Stimulated activated CD8-positive, alpha-beta memory T cell treated with anti-CD3 and anti-CD28 coated beads, Interleukin-12 subunit alpha, Interleukin-12 subunit beta, amount 100 ng/mL, for 24 hours (primary cell): ENCODE data around the gene CHRM3.

Experiments used
- DNase-seq: peaks from one replicate; pipeline ENCODE4 v3.0.0-alpha.2; 2020; ENCODE audit errors: extremely low read depth

CHRM3 gene

DNA sequence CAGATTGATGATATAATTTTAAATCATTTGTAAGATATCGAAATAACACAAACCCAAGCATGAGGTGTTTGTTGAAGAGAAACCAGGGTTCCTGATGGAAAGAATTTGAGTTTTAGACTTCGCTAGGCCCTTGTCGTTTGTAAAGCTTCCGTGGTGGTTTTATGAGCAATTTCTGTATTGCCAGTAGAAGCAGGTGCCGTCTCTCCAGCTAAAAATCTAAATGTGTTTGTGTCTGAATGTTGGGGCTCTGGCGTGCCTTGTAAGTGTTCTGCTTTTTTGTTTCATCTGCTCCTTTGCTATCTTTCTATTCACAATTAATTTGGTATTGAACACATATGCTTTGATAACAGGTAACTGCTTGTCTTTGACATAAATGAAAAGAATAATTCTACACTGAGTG lies 27.5 kb downstream of the CHRM3 start:
- no peak for DNase-seq

DNA sequence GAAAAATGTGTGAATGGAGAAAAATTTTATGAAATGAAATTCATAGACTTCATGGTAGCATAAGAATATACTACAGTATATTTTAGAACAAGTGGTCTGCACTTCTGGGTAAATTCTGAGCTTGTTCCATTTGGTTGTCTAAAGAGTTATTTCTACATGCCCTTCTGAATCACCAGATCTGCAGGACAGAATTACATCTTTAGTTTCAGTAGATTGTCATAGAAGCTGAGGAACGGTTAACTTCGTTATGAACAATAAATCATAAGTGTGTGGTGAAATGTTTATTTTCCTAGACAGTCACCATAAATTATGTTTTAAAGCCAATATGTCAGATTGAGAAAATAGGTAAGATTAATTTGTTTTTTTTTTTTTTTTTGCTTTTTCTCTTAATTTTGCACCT lies 30.9 kb downstream of the CHRM3 start:
- no peak for DNase-seq

DNA sequence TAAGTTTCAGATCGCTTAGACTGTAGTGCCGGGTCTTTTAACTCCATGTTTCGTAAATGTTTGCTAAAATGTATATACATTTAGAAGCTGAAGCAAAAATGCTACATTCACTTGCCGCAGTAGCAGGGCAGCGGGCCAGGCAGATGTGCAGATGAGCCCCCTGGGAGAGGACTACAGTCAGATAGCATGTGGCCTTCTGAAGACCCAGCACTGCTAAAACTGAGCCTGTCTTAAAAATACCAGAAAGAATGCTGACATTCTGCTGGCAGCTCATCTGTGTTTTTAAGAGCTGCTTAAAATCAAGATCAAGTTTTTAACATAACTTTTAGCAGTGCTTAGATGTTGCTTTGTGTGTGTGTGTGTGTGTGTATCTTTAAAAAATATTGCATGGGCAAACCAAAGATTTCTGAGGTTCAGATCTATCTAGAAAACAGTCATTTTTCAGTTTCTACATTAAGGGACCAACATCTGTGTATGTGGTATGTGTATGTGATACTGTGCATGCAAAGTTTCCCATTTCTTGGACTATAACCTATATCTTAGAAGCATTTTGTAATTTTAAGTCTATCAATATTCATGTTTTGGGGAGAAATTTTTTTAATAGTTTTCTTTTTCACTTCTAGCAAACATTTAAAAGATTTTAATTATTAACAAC lies 31.7 kb downstream of the CHRM3 start:
- no peak for DNase-seq

DNA sequence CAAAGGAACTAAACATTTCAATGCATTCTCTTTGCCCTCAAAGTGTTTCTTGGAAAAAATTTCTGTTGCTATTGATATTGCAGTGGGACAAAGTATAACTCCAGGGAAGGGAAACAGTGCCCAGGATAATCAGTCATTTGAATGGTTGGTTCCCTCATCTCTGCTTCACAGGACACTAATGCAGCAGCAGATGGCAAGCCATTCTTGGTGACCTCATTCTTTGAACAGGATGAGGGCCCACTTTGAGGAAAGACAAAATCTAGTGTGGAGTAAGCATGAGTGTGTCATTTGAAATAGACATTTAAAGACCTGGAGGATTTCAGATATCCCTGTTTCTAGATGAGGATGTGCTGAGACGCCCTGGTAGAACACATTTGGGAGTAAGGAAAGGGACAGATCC lies 32.3 kb downstream of the CHRM3 start:
- no peak for DNase-seq

DNA sequence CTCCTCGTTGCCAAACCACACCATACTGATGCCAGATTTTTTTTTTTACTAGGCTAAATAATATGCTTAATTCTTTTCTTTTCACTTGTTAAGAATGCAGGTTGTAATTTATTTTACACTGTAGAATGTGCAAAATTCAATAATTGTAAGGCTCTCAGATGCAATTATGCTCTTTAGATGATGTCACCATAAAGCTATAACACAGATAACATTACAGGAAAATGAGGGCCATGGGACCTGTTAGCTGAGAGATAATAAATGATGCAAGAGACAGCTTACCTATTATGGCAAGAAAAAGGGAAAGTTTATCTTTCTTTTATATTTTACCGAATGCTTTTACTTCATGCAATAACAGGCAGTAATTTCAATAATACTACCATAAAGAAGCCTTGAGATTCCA lies 35.4 kb downstream of the CHRM3 start:
- DNase-seq, result no peak

DNA sequence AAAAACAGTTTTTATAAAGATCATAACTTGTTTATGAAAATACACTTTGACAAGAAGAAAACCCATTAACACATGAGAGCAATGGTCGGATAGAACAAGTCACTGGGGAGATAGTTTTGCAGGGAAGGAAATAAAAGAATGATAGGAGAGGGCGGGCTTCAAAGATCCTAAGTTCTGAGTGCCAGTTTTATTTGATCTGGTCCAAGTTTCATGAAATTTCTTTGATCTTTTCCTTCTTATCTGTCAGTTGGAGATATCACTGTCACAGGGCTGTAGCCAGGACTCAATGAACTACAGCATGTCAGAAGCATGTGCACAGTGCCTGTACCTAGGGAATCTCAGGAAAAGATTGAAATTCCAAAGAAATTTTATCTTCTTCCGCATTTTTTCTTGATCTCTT lies 36.5 kb downstream of the CHRM3 start:
- DNase-seq, result no peak

DNA sequence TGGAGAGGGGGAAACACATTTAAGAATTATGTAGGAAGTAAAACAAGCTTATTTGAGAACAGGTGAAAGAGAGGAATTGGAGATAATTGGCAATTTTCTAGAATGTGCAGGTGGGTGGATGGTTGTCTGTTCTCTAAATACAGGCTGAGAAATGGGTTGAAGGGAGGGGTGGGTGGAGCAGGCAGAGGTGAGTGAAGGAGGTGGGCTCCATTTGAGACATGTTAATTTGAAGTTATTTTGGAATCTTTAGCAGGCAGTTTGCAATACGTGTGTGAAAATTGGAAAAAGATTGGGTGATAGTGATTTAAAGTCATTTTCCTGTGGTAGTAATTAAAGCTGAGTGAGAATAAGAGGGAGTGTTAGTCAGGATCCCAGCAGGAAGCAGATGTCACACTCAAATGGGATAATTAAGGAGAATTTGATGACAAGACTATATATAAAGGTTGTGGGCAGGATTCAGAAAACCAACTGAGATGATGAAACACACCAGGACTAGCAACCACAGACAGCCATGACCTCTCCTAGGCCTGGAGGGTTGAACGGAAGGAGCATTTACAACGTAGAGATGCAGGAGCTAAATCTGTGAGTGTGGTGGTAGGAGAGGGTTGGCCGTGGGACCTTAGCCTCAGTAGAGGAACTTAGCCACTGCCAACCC lies 40.6 kb downstream of the CHRM3 start:
- no peak for DNase-seq

DNA sequence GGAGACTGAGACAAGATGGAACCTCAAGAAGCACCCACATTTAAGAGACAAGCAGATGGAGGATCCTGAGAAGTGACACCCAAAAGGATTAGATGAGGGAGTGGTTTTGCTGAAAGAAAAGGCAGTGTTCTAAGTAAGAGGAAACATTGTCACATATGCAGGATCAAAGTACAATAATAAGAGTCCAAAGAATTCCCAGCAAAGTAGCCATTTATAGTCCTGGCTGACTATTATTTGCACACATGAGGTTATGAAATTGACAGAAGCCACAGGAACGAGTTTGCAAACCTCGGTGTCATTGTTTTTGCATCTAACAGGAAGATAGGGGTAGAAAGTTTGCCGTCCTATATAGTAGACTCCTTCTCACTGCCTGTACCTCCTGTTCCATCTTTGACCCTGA lies 41.3 kb downstream of the CHRM3 start:
- no peak for DNase-seq

DNA sequence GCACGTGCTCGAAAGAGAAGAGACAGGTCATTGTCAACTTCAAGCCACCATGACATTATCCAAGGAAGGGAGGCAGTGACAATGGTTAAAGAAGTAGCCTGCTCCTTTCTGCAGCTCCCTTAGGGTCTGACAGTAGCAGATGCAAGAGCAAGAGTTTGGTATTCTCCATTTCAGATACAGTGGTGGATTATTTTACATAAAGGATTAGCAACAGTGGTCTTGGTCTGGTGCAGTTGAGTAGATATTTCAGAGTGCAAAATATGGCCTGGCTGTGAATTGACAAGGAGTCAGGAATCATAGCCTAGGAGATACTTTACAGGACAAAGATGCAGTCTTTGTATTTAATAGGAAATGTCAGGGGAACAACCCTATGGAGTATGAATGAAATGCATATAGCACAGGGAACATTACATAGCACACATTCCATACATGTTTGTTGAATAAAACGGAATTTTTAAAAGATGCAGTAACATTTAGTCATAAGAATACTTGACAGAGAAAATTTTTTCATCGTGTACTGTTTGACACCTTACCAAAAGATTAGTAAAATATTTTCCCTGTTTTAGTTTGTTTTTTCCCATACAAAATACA lies 41.8 kb downstream of the CHRM3 start:
- DNase-seq, result no peak

DNA sequence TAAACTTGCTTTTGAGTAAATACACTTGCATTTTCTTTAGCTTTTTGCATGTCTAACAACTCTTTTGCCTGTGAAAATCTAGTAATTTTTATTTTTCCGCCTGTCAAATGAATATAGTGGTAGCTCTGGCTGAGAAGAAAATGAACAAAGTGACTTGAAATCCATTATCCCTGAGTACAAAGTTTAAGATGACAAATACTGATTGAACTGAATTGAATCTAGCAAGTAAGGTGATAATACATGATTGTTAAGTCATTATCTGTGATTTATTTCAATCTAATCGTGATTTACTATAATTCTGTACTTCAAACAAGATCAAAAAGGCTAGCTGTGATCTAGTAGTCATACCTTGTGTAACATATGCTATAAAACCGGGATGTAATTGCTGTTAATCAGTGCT lies 42.8 kb downstream of the CHRM3 start:
- DNase-seq, result no peak

DNA sequence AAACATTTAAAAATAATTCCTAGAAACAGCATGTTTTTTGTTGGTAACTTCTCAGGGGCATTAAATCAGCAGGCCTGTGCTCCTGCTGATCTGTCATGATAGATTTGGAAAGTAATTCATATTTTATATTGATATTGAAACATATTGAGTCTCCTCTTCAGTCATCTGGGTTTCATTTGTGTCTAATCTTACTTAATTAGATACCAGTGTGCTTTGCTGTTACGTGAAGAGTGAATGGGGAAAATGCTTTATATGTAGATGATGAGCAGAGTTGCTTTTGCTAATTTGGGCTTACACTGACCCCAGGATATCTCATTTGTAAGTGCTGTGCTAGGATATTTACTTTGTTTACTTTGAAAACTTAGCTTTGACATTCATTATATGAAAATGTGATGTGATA lies 45.9 kb downstream of the CHRM3 start:
- DNase-seq, result no peak

DNA sequence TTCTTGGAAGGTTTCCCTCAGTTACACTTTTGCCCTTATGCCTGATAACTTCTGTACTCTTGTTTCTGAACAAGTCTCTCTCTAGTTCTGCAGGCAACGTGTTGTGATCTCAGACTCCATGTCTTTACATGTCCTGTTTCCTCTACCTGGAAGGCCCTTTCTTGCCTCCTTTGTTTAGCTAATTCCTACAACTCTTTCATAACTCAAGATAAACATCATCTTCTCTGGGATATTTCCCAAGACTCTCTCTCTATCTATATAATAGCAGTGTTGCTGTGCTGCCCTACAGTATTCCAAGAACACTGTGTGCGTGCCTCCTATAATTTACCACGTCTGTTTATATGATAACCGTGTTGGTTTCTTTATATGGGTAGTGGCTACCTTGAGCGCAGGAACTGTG lies 47.8 kb downstream of the CHRM3 start:
- DNase-seq, result no peak
